B cell (primary cell): ENCODE data around the gene FCRL5. TPM values are rescaled to one million over a fixed set of nuclear protein-coding genes. Genes with fewer than 3 reads are reported as not detected.
"Not testable (repeated sequence)": the region's sequence is repeated elsewhere in the genome, so short reads cannot be mapped to it uniquely, and the experiment has no call there.

Experiments
- ATAC-seq: fragments of 200-7000 bp; cut with Tn5 transposase; one replicate; pipeline ENCODE4 v1.10.0; 2021; ENCODE audit warnings: low read depth, mild to moderate bottlenecking, moderate number of reproducible peaks, moderate library complexity
- CTCF ChIA-PET: fragments of 350-600 bp; sonication (Branson Sonifier 250); formaldehyde crosslinking; loops from one replicate; lab custom pipeline; 2021; ENCODE audit warnings: antibody characterized with exemption, inconsistent platforms; lab: Charles Lee
- POLR2A ChIA-PET: fragments of 350-600 bp; sonication (Branson Sonifier 250); formaldehyde crosslinking; loops from one replicate; lab custom pipeline; 2021; ENCODE audit warnings: antibody characterized with exemption; lab: Charles Lee
- DNase-seq: peaks from one replicate; pipeline ENCODE4 v3.0.0; 2013
- H2AFZ ChIP-seq: 2 replicates; pipeline ENCODE4 v1.6.1; 2012; ENCODE audit warnings: mild to moderate bottlenecking, low read depth, low read length; ENCODE audit not compliant: insufficient read depth, poor library complexity, severe bottlenecking
- H3K27ac ChIP-seq, 2 donors: 1 replicate in 1 of 2; 2 replicates in 1 of 2; pipeline ENCODE4 v1.5.1; 2012 to 2013; ENCODE audit warnings: low read length in 2 of 2, mild to moderate bottlenecking in 2 of 2, moderate library complexity in 1 of 2
- H3K27me3 ChIP-seq, 4 experiments: fragments of 200-600 bp in 1 of 4; sonication (generic) in 1 of 4; replicated peaks in 1 of 4; 1 replicate in 2 of 4; 2 replicates in 2 of 4; pipeline versions ENCODE4 v1.6.1 to v1.7.0; 2013 to 2016; ENCODE audit warnings: low read length in 3 of 4, mild to moderate bottlenecking in 2 of 4, mixed read lengths in 1 of 4, moderate library complexity in 1 of 4; ENCODE audit not compliant: insufficient read depth in 4 of 4, control insufficient read depth in 3 of 4; ENCODE audit errors: control extremely low read depth in 1 of 4
- H3K36me3 ChIP-seq, 2 experiments: replicated peaks in 1 of 2; 1 replicate in 1 of 2; 2 replicates in 1 of 2; pipeline versions ENCODE4 v1.6.1 to v1.7.1; 2013; ENCODE audit warnings: low read length in 1 of 2; ENCODE audit not compliant: insufficient read depth in 2 of 2, control insufficient read depth in 1 of 2; ENCODE audit errors: control extremely low read depth in 1 of 2, extremely low read depth in 1 of 2
- H3K4me1 ChIP-seq, 2 donors: fragments of 200-600 bp in 1 of 2; sonication (generic) in 1 of 2; 1 replicate in 1 of 2; 2 replicates in 1 of 2; pipeline versions ENCODE4 v1.5.1 to v1.6.1; 2013 to 2017; ENCODE audit warnings: low read length in 2 of 2; ENCODE audit not compliant: control insufficient read depth in 2 of 2, insufficient read depth in 2 of 2
- H3K4me2 ChIP-seq: replicated peaks from 2 replicates; pipeline ENCODE3; 2012; ENCODE audit warnings: mild to moderate bottlenecking, low read depth, low read length; ENCODE audit not compliant: poor library complexity, severe bottlenecking
- H3K4me3 ChIP-seq, 5 experiments: fragments of 200-600 bp in 1 of 5; sonication (generic) in 1 of 5; 1 replicate in 3 of 5; 2 replicates in 2 of 5; pipeline versions ENCODE4 v1.5.1 to v1.7.0; 2011 to 2016; ENCODE audit warnings: low read length in 4 of 5, mild to moderate bottlenecking in 4 of 5, low read depth in 2 of 5, control low read depth in 1 of 5, moderate library complexity in 1 of 5; ENCODE audit not compliant: insufficient read depth in 1 of 5; ENCODE audit errors: control extremely low read depth in 1 of 5, extremely low read depth in 1 of 5
- H3K79me2 ChIP-seq: fragments of 200-600 bp; sonication (generic); one replicate; pipeline ENCODE4 v1.6.0; 2016; ENCODE audit warnings: low read length; ENCODE audit not compliant: control insufficient read depth, insufficient read depth
- H3K9ac ChIP-seq: fragments of 200-600 bp; sonication (generic); 2 replicates; pipeline ENCODE4 v1.6.1; 2017; ENCODE audit warnings: mild to moderate bottlenecking, low read length, moderate library complexity
- H3K9me3 ChIP-seq, 3 donors: one replicate each; pipeline versions ENCODE4 v1.6.1 to v1.7.1; 2013; ENCODE audit warnings: low read length in 2 of 3; ENCODE audit not compliant: control insufficient read depth in 2 of 3, insufficient read depth in 1 of 3; ENCODE audit errors: control extremely low read depth in 1 of 3
- H4K20me1 ChIP-seq: 2 replicates; pipeline ENCODE4 v1.6.0; 2012; ENCODE audit warnings: mild to moderate bottlenecking, low read length; ENCODE audit not compliant: insufficient read depth, control insufficient read depth, poor library complexity, severe bottlenecking
- H3K27ac Mint-ChIP-seq: one replicate; pipeline ENCODE4 v1.8.0; 2021; ENCODE audit warnings: mixed read lengths
- H3K27me3 Mint-ChIP-seq: one replicate; pipeline ENCODE4 v1.8.0; 2021; ENCODE audit warnings: mixed read lengths
- H3K4me1 Mint-ChIP-seq: one replicate; pipeline ENCODE4 v1.8.0; 2021; ENCODE audit warnings: mixed read lengths
- H3K4me3 Mint-ChIP-seq: one replicate; pipeline ENCODE4 v1.8.0; 2021; ENCODE audit warnings: mixed read lengths
- H3K9me3 Mint-ChIP-seq: one replicate; pipeline ENCODE4 v1.8.0; 2022; ENCODE audit warnings: mixed read lengths; ENCODE audit not compliant: insufficient read depth
- EZH2 ChIP-seq: IDR thresholded peaks from 2 replicates; pipeline ENCODE4 v1.6.1; 2012; ENCODE audit warnings: borderline replicate concordance, low read depth, mild to moderate bottlenecking, moderate library complexity, low read length; ENCODE audit not compliant: insufficient read depth, poor library complexity, severe bottlenecking
- WGBS: methylation state at CpG from one replicate; pipeline ENCODE4 v1.1.5; 2013; ENCODE audit warnings: missing lambda C conversion rate; ENCODE audit not compliant: insufficient coverage; 5-methylcytosine and 5-hydroxymethylcytosine counted together
- intact Hi-C: fragments of 100-400 bp; cut with micrococcal nuclease; formaldehyde crosslinking; loops from one replicate; pipeline ENCODE4 v1.10.0; 2022
- polyA plus RNA-seq: library from polyadenylated mRNA; depleted of rRNA; stranded (reverse); fragments of >200 nt; gene quantifications from 2 replicates; pipeline ENCODE4 v1.2.3, GENCODE V29; 2012
- total RNA-seq, 2 donors: library from RNA; stranded (reverse); fragments of 120-200 nt in 1 of 2; gene quantifications; 1 replicate in 1 of 2; 2 replicates in 1 of 2; pipeline versions ENCODE4 v1.2.3 to v1.2.4, GENCODE V29; 2013 to 2022
- TF ChIP-seq, protein P1 (sequence below): fragments of 200-600 bp; IDR thresholded peaks from one replicate; pipeline ENCODE4 v1.8.0; 2022; ENCODE audit warnings: antibody characterized with exemption, mild to moderate bottlenecking

Gene FCRL5
- total and polyA plus RNA-seq, 2 donors (not counting 1 experiment from before 2014, with no cell fraction given): 34.0 to 108 TPM

DNA sequence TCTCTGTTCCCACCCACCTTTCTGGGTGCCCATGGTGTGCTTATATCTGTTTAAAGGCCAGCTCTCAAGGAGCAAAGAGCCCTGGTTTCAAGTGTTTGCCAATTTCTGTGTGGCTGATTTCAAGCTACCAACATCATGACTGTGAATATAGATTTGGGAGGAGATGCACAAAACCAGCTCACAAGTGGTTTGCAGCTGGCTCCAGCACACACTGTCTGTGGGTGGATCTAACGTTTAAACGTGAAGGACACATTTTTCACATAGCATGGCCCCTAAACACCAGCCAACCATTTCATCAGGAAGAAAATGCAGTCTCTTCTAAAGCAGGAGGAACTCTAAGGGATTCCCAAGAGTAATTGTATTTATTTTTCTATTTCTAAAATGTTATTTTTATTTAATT, 65.2 kb downstream of the FCRL5 start:
- no CpG with 5 or more reads among the region's 2 CpGs for WGBS
- intact Hi-C loops: no loop called here
- POLR2A ChIA-PET: no interaction called here

DNA sequence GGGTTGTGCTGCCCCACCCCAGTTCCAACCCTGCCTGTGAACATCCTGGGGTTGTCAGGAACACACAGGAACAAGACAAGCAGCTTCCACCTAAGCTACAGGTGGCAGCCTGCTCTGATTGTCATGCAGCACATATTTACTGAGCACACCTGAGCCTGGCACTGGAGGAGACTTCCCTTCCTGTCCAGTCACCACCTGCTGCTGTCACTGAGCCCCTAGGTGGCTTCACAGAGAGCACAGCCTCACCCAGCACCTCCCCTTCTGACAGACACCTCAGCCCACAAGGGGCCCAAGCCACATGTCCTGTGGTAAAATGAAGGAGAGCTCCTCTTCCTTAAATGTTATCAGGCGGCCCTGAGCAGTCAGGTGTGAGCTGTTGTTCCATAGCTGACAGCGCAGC, 65.9 kb downstream of the FCRL5 start:
- ATAC-seq, H3K27me3 ChIP-seq, H3K4me3 Mint-ChIP-seq, H3K27ac Mint-ChIP-seq, H3K79me2 ChIP-seq, H2AFZ ChIP-seq, DNase-seq, H3K36me3 ChIP-seq, H3K9ac ChIP-seq, H3K4me1 Mint-ChIP-seq, H3K9me3 ChIP-seq, intact Hi-C loops, H3K4me1 ChIP-seq, H3K27me3 Mint-ChIP-seq, H3K4me3 ChIP-seq, H4K20me1 ChIP-seq, H3K4me2 ChIP-seq, H3K27ac ChIP-seq, POLR2A ChIA-PET, H3K9me3 Mint-ChIP-seq: not testable (repeated sequence)
- CTCF ChIA-PET: interaction anchor here (1.4 to 7.1 kb wide), 3 partner anchors 9 to 293 kb away, joined by 6 to 37 read pairs (median 7); no protein-coding TSS in a partner anchor
- 48% methylated on average over 2 of the region's 2 CpGs for WGBS

More for the DNA sequence above, 65.2 kb downstream of the FCRL5 start:
- Histone ChIP-seq H3K4me1 (peaks cover 0 to 5% of the 10 kb centered on the region in 2 donors), H3K79me2 (no peaks in the 10 kb centered on the region), H3K27me3 (no peaks in the 10 kb centered on the region), H3K27ac (no peak overlapping the region), H3K9ac (no peak overlapping the region), H4K20me1 (no peaks in the 10 kb centered on the region), H2AFZ (no peak overlapping the region), H3K4me3 (no peak overlapping the region), H3K36me3 (no peaks in the 10 kb centered on the region), H3K9me3 (no peaks in the 10 kb centered on the region), H3K4me2 (no peak overlapping the region)
- no peak overlapping the region for H3K4me3 Mint-ChIP-seq
- no peaks in the 10 kb centered on the region for H3K9me3 Mint-ChIP-seq
- no peak overlapping the region for H3K27ac Mint-ChIP-seq
- H3K4me1 Mint-ChIP-seq: peaks cover 2% of the 10 kb centered on the region
- no peak for ATAC-seq
- DNase-seq: no peak
- no peaks in the 10 kb centered on the region for H3K27me3 Mint-ChIP-seq
- CTCF ChIA-PET: interaction anchor here (0.7 to 7.1 kb wide), 6 partner anchors 8 to 316 kb away, joined by 3 to 37 read pairs (median 5); no protein-coding TSS in a partner anchor
- TF ChIP-seq EZH2: no peak
- TF ChIP-seq, protein P1, sequence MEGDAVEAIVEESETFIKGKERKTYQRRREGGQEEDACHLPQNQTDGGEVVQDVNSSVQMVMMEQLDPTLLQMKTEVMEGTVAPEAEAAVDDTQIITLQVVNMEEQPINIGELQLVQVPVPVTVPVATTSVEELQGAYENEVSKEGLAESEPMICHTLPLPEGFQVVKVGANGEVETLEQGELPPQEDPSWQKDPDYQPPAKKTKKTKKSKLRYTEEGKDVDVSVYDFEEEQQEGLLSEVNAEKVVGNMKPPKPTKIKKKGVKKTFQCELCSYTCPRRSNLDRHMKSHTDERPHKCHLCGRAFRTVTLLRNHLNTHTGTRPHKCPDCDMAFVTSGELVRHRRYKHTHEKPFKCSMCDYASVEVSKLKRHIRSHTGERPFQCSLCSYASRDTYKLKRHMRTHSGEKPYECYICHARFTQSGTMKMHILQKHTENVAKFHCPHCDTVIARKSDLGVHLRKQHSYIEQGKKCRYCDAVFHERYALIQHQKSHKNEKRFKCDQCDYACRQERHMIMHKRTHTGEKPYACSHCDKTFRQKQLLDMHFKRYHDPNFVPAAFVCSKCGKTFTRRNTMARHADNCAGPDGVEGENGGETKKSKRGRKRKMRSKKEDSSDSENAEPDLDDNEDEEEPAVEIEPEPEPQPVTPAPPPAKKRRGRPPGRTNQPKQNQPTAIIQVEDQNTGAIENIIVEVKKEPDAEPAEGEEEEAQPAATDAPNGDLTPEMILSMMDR: no peak
